H1 (cell line): ENCODE measurements around the gene CD58.

Source experiments
- POLR2A ChIP-seq, 2 experiments: IDR thresholded peaks; 1 replicate in 1 of 2; 2 replicates in 1 of 2; pipeline ENCODE4 v1.6.1; 2011; ENCODE audit warnings: low read depth in 2 of 2, low read length in 2 of 2, mild to moderate bottlenecking in 2 of 2; ENCODE audit errors: control extremely low read depth in 1 of 2
- POLR2AphosphoS5 ChIP-seq: IDR thresholded peaks from 2 replicates; pipeline ENCODE4 v1.6.1; 2011; ENCODE audit warnings: low read depth, low read length
- RAD21 ChIP-seq, 2 experiments: IDR thresholded peaks in 1 of 2; conservative IDR thresholded peaks in 1 of 2; 2 replicates each; pipeline ENCODE4 v1.6.1; 2011; ENCODE audit warnings: low read depth in 2 of 2, low read length in 2 of 2, improper control_type of control experiment in 1 of 2, inconsistent platforms in 1 of 2, mild to moderate bottlenecking in 1 of 2, moderate library complexity in 1 of 2
- TAF1 ChIP-seq: IDR thresholded peaks from 2 replicates; pipeline ENCODE4 v1.6.1; 2011; ENCODE audit warnings: mild to moderate bottlenecking, low read depth, low read length

DNA sequence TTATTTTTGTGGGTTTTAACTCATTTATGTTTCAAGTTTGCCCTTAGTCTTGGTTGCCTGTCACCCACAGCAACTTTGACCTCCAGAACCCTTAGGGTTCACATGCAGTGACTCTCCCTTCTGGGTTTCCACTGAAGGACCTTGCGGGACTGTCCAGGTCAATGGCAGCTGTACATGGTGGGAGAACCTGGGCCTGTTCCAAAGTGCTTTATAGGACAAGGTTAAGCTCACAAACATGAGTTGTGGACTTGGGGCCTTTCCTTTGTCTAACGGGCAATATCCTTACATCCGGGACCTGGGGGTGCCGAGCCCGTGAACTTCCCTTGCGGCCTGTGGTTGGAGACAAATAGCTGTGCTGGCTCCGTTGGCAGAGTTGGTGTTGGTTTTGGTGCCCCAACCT lies 77.8 kb downstream of the CD58 start:
- TF ChIP-seq RAD21 (IDR thresholded peaks at IDR 0.05 in 1 of 2, conservative IDR thresholded peaks at IDR 0.05 in 1 of 2; ENCODE audit: low read depth in 2 of 2, low read length in 2 of 2) (no peak), POLR2A (IDR thresholded peaks at IDR 0.05; ENCODE audit: control extremely low read depth in 1 of 2, low read depth in 2 of 2, low read length in 2 of 2) (no peak), TAF1 (no peak), POLR2AphosphoS5 (no peak)
